ENCODE measurements around the gene ARL6IP5. TPM values are rescaled to one million over a fixed set of nuclear protein-coding genes. Genes with fewer than 3 reads are reported as not detected.

ARL6IP5 gene
- polyA plus RNA-seq, 4 donors = 89.6 to 119 (median 91.7) TPM

- no peak for DNase-seq (ENCODE audit: low read depth in 4 of 4, low spot score in 3 of 4)
Observed at GRCh38 chr3:69113536-69113935, 28.8 kb downstream of the ARL6IP5 start.

- no peak for DNase-seq (ENCODE audit: low read depth in 4 of 4, low spot score in 3 of 4)
Observed at GRCh38 chr3:69115731-69116130, 31.0 kb downstream of the ARL6IP5 start.

DNA sequence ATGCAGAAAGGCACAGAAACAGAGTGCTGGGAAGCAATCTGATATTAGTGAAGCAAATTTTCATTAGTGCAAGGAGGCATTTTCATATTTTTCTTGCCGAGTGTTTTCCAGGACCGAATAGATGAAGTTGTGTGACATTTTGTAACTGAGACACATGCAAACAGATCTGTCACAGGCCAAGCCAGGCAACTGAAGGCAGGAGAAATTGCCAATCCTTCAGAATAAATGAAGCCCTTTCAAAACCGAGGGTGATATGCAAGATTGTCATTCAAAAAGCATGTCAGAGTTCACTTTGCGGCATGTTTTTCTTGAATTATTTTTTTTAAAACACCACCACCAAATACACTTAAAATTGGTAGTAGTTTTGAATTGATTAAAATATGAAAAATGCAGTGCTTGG is 31.4 kb downstream of the ARL6IP5 start:
- no peak for DNase-seq (ENCODE audit: low read depth in 4 of 4, low spot score in 3 of 4)

- DNase-seq (ENCODE audit: low read depth in 4 of 4, low spot score in 3 of 4) = no peak
Observed at GRCh38 chr3:69116897-69117296, 32.2 kb downstream of the ARL6IP5 start.

DNA sequence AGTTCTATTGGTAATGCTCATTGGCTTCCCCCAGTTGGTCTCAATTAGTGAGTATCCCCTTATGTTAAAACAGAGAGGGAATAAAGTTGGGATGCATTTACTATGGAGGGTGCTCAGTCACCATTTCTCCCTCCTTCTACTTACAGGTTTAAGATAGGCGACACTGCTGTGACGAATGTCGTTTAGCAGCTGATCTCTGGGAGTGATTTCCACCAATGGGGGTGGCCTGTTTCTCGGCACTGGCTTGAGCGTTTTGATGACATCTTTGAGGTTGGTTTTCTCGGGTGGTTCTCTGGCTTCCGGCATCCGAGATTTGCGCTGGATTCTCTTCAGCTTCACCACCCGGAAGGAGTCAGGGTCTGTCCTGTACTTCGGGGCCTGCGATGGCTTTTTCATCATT is 33.8 kb downstream of the ARL6IP5 start:
- DNase-seq (ENCODE audit: low read depth in 4 of 4, low spot score in 3 of 4) = no peak

- no peak for DNase-seq (ENCODE audit: low read depth in 4 of 4, low spot score in 3 of 4)
Observed at GRCh38 chr3:69119138-69119537, 34.4 kb downstream of the ARL6IP5 start.

DNA sequence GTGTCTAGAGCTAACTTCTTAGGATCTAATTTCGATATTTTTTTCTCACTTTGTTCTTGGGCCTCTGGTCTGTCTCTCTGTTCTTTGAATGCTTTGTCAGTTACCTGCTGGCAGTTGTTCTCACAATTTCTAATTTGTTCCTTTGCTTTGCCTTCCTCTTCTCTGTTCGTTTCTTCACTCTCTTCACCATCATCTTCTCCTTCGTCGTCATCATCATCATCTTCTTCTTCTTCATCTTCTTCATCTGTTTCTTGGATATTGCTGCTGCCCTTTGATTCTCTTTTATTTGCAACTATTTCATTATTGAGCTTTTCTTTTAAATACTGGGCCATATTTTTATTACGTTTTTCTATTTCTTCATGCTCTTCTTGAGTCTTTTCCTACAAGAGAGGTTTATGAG is 34.9 kb downstream of the ARL6IP5 start:
- no peak for DNase-seq (ENCODE audit: low read depth in 4 of 4, low spot score in 3 of 4)

DNA sequence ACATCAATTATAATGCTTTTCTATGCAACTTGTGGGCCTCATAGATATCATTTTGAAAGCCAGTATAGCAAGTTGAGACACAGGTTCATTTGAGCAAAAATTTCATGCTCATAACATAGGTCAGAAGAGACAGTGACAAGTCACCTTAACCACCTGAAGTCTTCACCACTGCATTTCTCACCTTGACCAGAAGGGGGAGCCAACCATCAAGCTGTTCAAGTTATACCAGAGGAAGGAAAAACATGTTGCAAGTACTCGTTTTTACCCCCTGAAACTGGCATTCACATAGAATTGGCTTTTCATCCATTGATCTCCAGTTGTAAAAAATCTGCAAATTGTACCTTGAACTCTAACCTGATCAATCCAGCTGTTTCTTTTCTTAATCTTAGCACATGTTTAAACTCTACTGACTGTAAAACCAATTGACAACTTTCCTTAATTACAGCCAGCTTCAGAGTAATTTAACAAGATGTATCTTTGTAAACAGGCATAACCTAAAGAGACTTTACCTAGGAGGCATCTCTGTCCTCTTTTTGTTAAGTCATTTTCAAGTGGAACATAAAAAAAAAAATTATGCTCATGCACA is 36.2 kb downstream of the ARL6IP5 start:
- peak; percentile 37 to 54 (median 46) for DNase-seq (ENCODE audit: low read depth in 4 of 4, low spot score in 3 of 4)

- no peak for DNase-seq (ENCODE audit: low read depth in 4 of 4, low spot score in 3 of 4)
Observed at GRCh38 chr3:69121513-69121912, 36.8 kb downstream of the ARL6IP5 start.

GRCh38 chr3:69121950-69122349 is 37.2 kb downstream of the ARL6IP5 start:
- DNase-seq (ENCODE audit: low read depth in 4 of 4, low spot score in 3 of 4) = no peak

DNA sequence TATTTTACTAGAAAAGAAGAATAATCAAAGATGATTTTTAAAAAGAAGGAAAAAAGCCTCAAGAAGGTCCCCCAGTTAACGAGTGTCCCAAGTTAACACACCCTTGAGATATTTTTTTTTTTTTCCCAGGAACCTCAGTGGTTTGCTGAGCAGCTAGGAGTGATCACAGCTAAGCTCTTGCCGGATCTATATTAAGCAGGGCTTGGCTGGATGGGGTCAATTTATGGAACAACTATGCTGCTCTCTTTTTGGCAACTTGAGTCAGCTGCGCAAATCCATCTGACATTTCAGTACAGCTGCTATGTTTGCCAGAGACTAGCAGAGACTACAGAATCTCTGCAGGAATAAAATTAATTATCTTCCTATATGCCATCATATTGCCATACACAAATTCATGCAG is 37.7 kb downstream of the ARL6IP5 start, which contains the start of gene LMOD3:
Gene LMOD3 (minus strand): TSS at position 193 of the 400 bp plus-strand sequence. CDS start 209 bp downstream, outside the sequence.
- DNase-seq (ENCODE audit: low read depth in 4 of 4, low spot score in 3 of 4) = no peak

GRCh38 chr3:69126216-69126615 is 41.5 kb downstream of the ARL6IP5 start:
- no peak for DNase-seq (ENCODE audit: low read depth in 4 of 4, low spot score in 3 of 4)

DNA sequence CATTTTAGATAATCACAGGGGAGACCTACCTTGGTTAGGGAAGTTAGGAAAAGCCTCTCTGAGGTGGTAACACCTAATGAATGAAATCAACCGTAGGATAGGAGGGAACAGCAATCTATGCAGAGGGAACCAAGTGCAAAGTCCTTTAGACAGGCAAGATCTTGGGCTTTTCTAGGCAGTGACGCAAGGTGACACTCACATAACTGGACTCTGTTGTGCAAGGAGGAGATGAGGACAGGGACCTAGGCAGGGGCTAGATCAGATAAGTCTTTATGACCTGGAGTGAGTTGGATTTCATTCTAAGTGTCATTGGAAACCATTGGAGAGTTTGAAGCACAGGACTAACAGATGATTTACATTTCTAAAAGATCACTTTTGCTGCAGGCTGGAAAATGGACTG is 42.3 kb downstream of the ARL6IP5 start:
- DNase-seq (ENCODE audit: low read depth in 4 of 4, low spot score in 3 of 4) = no peak

DNA sequence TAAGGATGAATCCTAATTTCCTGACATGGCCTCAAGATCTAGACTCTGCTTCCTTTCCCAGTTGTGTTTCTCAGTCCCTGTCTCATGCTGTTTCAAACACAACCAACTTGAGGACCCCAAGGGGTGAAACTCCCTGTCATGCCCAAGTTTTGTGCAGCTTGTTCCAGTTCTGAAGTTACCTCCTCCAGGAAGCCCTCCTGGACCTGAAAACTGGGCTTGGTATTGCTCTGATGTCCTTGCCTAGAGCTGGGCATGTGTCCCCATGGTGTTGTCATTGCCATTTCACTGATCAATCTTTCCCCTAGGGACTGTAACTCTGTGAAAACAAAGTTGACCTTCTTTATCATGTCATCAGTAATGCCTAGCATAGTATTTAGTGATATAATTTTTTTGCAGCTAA is 43.8 kb downstream of the ARL6IP5 start:
- no peak for DNase-seq (ENCODE audit: low read depth in 4 of 4, low spot score in 3 of 4)

GRCh38 chr3:69129531-69129930 is 44.8 kb downstream of the ARL6IP5 start:
- no peak for DNase-seq (ENCODE audit: low read depth in 4 of 4, low spot score in 3 of 4)

- DNase-seq (ENCODE audit: low read depth in 4 of 4, low spot score in 3 of 4) = no peak
Observed at GRCh38 chr3:69130689-69131088, 46.0 kb downstream of the ARL6IP5 start.

DNA sequence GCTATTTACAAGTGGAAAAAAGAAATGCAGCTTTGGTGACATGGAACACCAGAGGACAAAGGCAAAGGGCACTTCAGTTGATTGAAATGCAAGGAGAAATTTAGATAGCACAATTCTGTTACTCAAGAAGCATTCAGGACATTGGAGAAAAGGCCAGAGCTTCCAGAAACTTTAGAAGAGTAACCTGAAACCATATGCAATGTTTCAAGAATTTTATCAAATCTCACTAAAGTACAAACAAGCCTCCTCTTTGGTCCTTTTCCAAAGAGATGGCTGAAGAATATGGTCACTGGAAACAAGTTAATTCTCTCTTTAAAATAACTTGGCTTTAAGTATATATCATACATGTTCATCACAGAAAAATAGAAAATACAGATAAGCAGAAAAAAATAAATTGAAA is 52.3 kb downstream of the ARL6IP5 start:
- no peak for DNase-seq (ENCODE audit: low read depth in 4 of 4, low spot score in 3 of 4)

DNA sequence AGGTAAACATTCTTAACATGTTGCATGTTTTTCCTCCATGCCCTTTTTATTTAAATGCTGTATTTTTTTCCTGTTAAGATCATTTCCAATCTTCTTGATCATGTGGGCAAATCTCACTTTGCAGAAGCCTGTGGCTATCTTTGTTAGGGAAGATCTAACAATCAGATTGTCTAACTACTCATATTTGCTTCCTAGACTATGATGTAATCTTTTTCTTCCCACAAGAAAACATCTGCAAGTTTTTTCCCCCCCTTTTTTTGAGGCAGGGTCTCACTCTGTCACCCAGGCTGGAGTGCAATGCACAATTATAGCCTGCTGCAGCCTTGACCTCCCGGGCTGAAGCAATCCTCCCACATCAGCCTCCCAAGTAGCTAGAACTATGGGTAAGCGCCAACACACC is 52.7 kb downstream of the ARL6IP5 start:
- DNase-seq (ENCODE audit: low read depth in 4 of 4, low spot score in 3 of 4) = no peak

GRCh38 chr3:69141313-69141712 is 56.6 kb downstream of the ARL6IP5 start:
- no peak for DNase-seq (ENCODE audit: low read depth in 4 of 4, low spot score in 3 of 4)

- no peak for DNase-seq (ENCODE audit: low read depth in 4 of 4, low spot score in 3 of 4)
Observed at GRCh38 chr3:69142090-69142489, 57.4 kb downstream of the ARL6IP5 start.

GRCh38 chr3:69142797-69143454 is 58.2 kb downstream of the ARL6IP5 start:
- DNase-seq (ENCODE audit: low read depth in 4 of 4, low spot score in 3 of 4) = no peak

- no peak for DNase-seq (ENCODE audit: low read depth in 4 of 4, low spot score in 3 of 4)
Observed at GRCh38 chr3:69143612-69144011, 58.9 kb downstream of the ARL6IP5 start.

All from left renal pelvis (tissue), 4 donors.